H1 (cell line): ENCODE measurements around the gene ISOC2. TPM values are rescaled to one million over a fixed set of nuclear protein-coding genes. Genes with fewer than 3 reads are reported as not detected.

ENCODE experiments used
- CBX8 ChIP-seq: fragments of 300-800, 300-1000 bp; sonication (generic); IDR thresholded peaks from 2 replicates; pipeline ENCODE4 v1.7.1; 2016; ENCODE audit warnings: low read depth, low read length, borderline replicate concordance
- NRF1 ChIP-seq: IDR thresholded peaks from 2 replicates; pipeline ENCODE4 v1.6.1; 2011; ENCODE audit warnings: mild to moderate bottlenecking, low read depth, low read length, improper control_type of control experiment
- RXRA ChIP-seq: IDR thresholded peaks from 2 replicates; pipeline ENCODE4 v1.6.1; 2011; ENCODE audit warnings: low read depth, mild to moderate bottlenecking, low read length, moderate library complexity; ENCODE audit not compliant: insufficient read depth
- polyA plus RNA-seq, 7 experiments: library from polyadenylated mRNA; depleted of rRNA in 3 of 7; stranded (reverse) in 5 of 7; unstranded in 2 of 7; fragments of >200 nt in 5 of 7; fragments of 200-250 nt in 2 of 7; gene quantifications; 1 replicate in 5 of 7; 2 replicates in 1 of 7; 4 replicates in 1 of 7; pipeline versions ENCODE4 v1.2.1 to v1.2.3, GENCODE V29; 2011 to 2013; ENCODE audit warnings: missing spikeins in 2 of 7, mixed read lengths in 2 of 7
- total RNA-seq: library from RNA; stranded (reverse); fragmentation: NEBNext Ultra II Directional; extraction: Animal tissue kit (Norgen Biotek cat#: 25700); gene quantifications from 2 replicates; pipeline ENCODE4 v1.2.1, GENCODE V29; 2021
- TF ChIP-seq, protein P1 (sequence below), 3 experiments: IDR thresholded peaks; 1 replicate in 2 of 3; 2 replicates in 1 of 3; pipeline versions ENCODE4 v1.5.1 to v1.6.1; 2011; ENCODE audit warnings: low read length in 3 of 3, mild to moderate bottlenecking in 3 of 3, inconsistent platforms in 2 of 3, low read depth in 1 of 3, moderate library complexity in 1 of 3; ENCODE audit not compliant: insufficient read depth in 1 of 3; ENCODE audit errors: control extremely low read depth in 1 of 3

ISOC2 gene
- total and polyA plus RNA-seq, 2 of the 8 experiments (the other 6 are each of a cell fraction or from before 2014, with no cell fraction given): 96.9 to 152 TPM

DNA sequence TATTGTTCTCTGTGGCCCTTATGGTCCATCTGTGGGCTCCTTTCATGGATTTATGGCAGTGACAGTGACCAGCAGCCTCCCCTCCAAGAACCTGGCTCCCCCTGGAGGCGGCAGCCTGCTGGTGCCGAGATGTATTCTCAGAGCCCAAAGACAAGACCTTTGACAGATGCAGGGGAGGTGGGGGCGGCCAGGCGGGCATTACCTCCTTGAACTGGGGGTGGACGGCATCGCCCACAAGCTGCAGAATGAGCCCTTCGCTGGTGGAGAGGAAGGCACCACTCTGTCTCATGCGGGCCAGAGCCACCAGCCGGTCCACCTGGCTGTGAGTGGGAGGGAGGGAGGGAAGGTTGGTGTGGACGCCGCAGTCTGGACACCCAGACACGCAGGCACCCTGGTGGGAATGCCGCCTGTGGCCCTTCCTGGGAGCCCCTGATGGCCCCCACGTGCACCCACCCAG, 6.6 kb downstream of the ISOC2 start (continued):
- TF ChIP-seq NRF1: no peak
- TF ChIP-seq, protein P1, sequence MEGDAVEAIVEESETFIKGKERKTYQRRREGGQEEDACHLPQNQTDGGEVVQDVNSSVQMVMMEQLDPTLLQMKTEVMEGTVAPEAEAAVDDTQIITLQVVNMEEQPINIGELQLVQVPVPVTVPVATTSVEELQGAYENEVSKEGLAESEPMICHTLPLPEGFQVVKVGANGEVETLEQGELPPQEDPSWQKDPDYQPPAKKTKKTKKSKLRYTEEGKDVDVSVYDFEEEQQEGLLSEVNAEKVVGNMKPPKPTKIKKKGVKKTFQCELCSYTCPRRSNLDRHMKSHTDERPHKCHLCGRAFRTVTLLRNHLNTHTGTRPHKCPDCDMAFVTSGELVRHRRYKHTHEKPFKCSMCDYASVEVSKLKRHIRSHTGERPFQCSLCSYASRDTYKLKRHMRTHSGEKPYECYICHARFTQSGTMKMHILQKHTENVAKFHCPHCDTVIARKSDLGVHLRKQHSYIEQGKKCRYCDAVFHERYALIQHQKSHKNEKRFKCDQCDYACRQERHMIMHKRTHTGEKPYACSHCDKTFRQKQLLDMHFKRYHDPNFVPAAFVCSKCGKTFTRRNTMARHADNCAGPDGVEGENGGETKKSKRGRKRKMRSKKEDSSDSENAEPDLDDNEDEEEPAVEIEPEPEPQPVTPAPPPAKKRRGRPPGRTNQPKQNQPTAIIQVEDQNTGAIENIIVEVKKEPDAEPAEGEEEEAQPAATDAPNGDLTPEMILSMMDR (IDR thresholded peaks at IDR 0.05; ENCODE audit: control extremely low read depth in 1 of 3, insufficient read depth in 1 of 3, low read depth in 1 of 3, low read length in 3 of 3): peak; percentile 77 to 83 (median 78)
- TF ChIP-seq RXRA: no peak
- no peak for TF ChIP-seq CBX8
